ACHN (cell line): ENCODE measurements around the gene BICDL2.

Experiments
- DNase-seq: peaks from one replicate; pipeline ENCODE4 v3.0.0-alpha.2; 2015
- in situ Hi-C: cut with HindIII; loops from 2 replicates; pipeline ENCODE4 v1.10.0; 2017; ENCODE audit warnings: low sequenced_read_pairs, low pct_ligation_motif_present, low pct_unique_long_range_greater_than_20kb

Gene BICDL2

DNA sequence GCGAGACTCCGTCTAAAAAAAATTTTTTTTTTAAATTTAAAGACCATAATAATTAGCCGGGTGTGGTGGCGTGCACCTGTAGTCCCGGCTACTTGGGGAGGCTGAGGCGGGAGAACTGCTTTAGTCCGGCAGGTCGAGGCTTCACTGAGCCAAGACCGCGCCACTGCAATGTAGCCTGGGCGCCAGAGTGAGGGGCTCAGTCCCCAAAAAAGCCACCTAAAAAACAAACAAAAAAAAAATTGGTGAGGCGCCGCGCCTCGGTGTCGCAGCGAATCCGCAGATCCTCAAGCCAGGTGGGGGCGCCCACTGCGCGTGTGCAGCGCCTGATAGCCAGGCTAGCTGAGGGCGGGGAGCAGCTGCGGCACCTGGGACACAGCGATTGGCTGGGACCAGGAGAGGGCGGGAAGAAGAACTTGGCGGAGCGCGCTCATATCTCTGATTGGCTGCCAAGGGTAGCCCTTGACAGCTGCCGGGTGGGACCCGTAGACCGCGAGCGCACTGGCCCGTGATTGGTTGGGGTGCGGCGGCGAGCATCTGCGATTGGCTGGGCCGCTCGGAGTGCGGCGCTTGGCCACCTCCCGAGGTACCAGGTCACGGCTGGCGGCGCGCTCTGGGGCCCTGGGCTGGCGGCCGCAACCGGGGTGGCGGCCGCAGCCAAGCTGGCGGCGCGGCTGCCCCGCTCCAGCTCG lies 33.0 kb downstream of the BICDL2 start:
- peak; percentile 100 for DNase-seq
- in situ Hi-C loops = no loop called here

DNA sequence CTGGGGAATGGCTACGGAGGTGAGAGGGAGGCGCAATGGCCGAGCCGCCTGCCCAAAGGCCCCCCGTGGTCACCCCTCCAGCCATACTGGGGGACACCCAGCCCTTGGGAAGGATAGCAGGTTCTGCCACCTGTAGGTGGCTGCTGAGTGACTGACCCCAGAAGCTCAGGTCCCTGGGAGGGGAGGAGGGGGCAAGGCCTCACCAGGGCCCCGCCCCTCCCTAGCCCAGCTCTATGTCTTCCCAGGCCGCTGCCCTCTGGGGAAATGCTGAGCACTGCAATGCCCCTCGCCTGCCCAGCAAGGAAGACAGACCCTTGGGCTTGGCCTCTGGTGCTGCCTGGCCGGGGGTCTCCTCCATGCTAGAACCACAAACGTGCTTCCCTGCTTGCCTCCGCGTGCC lies 35.4 kb downstream of the BICDL2 start:
- in situ Hi-C loops = no loop called here
- no peak for DNase-seq

DNA sequence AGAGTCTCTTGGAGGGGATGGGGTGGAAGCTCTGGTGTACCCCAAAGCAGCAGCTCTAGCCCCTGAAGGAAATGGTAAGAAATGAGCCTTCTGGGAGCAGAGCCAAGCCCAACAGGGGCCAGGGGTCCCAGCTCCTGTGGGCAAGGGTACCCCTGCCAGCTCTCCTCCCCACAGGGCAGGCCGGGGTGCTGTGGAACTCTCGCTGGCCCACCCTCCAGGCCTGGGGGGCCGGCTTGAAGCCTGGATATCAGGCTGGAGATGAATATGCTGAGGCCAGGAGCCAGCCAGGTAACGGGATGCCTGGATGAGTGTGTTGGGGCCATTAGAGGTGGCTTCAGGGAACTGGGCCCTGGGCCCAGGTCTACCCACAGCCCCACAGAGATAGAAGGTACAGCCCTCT lies 36.2 kb downstream of the BICDL2 start:
- no peak for DNase-seq
- in situ Hi-C loops = no loop called here

DNA sequence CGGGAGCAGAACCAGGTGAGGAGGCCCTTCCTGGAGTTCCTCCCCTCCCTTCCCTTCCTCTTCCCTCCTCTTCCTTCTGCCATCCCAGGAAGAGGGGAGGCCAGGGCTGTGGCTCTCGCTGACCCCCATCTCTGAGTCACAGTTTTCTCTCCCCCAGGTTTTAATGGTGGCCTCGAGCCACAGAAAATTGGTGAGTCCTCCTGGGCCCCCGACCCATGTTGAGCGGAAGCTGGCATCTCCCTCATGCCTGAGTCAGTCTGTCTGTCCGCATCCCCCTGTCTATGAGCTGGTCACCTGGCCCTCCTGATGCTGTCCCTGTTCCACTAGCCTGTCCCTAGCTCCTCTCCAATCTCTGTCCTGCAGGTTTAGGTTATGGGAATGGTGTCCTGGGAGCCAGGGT lies 36.8 kb downstream of the BICDL2 start:
- DNase-seq = no peak
- in situ Hi-C loops = no loop called here

DNA sequence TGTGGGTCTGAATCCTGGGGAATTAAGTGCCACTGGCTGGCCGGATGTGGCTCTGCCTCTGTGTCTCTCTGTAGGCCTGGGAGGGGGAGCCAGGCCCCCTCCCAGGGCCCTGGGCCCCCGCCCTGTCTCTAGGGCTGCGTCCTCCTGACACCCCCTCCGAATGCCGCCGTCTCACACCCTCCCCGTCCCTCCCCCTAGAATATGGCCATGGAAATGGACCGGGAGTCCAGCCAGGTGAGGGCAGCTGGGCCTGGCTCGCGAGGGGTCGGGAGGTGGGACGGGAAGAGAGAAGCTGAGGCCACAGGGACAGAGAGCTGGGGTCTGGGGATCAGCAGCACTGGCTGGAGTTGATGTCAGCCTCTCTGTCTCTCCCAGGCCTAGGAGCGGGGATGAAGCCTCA lies 40.4 kb downstream of the BICDL2 start:
- in situ Hi-C loops = no loop called here
- no peak for DNase-seq

DNA sequence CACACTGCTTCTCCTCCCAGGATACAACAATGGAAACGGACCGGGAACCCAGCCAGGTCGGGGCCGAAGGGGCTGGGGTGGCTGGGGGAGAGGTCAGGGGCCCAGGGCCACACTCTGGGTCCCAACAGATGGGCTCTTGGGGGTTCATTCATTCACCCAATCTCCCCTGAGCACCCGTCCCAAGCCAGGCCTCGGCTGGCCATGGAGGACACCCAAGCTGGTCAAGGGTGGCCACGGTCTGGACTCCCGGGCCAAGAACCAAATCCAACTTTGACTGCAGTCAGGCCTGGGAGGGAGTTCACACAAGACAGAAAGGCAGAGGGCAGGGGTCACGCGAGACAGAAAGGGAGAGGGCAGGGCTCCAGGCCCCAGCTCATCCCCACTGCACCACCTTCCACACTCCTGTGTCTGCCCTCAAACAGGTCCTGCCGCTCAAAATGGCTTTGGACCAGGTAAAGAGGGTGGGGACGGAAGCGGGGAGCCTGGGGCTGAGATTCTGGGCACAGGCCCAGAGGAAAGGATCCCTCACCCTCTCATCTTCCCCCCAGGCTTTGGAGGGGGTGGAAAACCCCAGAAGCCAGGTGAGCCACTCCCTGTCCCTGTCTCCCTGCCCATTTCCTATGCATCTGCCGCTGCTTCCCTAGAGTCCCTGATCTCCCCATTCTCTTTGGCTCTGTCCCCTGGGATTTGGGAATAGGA lies 44.2 kb downstream of the BICDL2 start:
- in situ Hi-C loops = no loop called here
- DNase-seq = no peak

DNA sequence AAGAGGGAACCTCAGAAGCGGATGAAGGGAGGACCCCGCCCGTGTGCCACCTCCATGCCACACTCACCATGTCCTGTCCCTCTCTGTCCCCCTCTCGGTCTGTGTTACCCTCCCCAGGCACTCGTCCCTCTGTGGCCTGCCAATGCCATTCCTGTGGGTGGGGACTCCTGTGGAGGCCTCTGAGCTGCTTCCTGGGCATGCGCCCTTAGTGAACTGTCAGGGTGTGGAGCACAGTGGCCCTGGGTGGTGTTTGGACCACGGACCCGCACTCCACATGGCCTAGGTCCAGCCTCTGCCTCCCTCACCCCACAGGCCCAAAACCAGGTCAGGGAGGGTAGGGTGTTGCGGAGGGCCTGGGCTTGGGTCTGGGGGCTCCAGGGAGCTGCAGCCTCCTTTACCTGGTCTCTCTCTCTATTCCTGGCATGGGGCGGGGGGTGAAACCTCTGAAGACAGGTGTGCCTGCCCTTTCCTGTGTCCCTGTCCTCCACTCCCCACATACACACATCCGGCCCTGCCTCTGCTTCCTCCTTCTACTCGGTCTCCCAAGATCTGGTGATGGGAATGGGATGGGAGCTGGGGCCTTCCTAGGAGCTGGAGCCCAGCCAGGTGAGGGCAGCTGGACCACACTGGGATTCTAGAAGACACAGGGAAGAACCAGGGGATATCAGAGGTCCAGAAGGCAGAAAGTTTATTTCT lies 45.0 kb downstream of the BICDL2 start:
- no peak for DNase-seq
- in situ Hi-C loops = no loop called here

DNA sequence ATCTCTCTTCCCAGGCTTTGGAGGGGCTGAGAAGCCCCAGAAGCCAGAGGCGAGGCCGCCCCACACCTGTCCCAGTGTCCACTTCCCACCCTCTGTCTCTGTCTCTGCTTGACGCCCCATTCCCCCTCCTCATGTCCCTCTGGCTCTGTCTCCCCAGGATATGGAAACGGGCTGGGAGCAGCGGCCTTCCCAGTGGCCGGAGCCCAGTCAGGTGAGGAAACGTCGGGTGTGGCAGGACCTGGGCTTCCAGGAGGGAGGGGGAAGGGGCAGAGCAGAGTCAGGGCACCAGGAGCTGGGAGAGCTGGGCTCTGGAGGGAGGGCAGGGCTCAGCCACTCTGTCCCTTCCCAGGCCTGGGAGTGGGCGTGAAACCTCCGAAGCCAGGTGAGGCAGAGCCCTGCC lies 45.9 kb downstream of the BICDL2 start:
- DNase-seq = no peak
- in situ Hi-C loops = no loop called here

DNA sequence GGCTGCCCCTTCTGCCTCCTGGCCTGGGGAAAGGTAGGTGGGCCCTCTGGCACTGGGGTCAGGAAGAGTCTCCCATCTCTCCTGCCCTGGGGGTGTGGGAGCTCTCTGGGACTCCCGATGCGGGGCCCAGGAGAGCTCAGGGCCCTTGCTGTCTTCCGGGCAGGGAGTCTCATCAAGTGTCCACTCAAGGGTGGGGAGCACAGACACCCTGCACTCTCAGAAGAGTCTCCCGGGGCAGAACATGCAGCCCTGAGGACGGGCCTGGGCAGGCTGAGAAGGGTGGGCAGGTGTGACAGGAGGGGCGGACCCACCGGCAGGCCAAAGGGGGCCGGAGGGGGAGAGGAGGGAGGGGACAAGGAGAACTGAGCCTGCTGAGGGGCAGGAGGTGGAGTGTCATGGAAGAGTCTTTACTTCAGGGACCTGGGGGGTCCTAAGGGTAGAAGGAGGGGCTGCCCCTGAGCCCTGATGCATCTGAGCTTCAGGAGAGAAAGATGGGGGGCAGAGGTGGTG lies 48.1 kb downstream of the BICDL2 start:
- in situ Hi-C loops = no loop called here
- DNase-seq = no peak

DNA sequence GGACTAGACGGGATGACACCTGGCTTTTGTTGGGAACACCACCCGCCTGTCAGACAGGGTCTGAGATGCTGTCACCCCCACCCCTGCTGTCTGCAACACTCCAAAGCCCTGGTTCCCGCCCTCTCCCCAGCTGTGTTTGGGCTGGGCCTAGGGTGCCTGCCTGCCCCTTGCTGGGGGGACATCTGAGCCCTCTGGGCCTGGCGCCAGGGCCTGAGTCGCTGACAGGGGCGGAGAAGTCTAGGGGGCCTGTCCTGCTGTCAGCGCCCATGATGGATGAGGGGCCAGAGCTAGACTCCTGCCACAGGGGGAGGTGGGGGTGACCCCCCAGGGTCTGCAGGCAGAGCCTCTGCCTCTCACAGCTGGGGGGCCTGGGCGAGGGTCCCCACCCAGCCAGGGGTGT lies 48.9 kb downstream of the BICDL2 start:
- no peak for DNase-seq
- in situ Hi-C loops = no loop called here

DNA sequence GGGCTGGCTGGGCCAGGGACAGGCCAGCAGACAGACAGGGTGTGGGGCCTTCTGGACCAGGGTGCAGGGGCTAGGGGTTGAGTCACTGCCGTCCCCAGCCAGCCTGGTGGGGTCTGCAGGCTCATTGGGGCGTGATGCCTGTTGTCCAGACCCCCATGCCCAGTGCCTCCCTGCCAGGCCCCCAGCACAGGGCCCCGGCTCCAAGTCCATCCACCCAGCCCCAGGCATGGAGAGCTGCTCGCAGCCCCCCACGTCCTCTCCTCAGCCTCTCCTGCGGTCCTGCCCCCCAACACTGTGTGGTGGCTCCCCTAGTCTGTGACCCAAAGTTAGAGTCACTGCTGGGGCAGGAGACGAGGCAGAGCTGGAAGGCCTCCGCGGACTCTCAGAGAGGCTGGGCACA lies 49.5 kb downstream of the BICDL2 start:
- in situ Hi-C loops = no loop called here
- no peak for DNase-seq

DNA sequence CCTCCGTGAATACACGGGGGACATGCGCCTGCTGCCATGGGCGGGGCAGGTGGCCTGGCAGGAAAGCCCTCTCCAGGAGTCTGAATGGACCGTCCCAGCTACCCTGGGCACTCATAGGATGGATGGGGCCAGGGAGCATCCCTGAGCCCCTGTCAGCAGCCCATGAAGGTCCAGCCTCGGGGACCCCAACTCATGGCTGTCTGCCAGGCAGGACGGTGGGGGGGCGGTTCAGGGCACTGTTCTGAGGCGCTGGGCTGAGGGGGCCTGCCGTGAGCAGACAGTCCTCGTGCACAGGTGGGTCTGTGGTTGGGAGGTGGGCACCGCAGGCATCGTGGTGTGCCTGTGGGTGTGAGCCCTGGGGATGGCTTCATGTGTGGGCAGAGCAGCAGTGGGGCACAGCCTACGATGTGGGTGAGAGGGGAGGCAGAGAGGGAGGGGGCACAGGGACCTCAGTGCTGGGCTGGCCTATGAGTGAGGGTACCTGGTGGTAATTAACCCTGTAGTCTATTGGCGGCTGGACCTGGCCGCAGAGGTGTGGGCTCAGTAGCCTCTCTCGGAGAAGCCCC lies 50.0 kb downstream of the BICDL2 start:
- in situ Hi-C loops = no loop called here

DNA sequence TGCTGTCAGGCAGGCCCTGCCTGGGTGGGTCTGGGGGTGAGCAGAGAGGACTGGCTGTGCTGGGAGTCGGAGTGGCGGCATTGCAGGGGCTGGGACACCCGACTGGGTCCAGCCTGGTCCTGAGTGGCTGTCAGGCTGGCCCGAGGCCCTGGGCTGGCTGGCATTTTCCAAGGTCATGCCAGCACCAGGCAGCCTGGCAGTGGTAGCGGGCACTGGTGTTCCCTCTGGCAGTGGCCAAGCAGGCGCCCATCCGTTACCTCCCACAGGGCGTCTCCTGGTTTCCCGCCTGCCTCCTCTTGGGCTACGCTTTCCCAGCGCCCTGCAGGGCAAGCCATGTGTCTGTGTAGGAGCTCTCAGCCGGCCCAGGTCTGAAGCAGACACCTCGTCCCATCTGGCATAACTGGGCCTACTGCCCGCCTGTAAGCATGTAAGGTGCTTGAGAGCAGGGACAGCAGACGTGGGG lies 50.8 kb downstream of the BICDL2 start:
- DNase-seq = no peak
- in situ Hi-C loops = no loop called here

More for the DNA sequence above, 50.0 kb downstream of the BICDL2 start:
- no peak for DNase-seq

DNA sequence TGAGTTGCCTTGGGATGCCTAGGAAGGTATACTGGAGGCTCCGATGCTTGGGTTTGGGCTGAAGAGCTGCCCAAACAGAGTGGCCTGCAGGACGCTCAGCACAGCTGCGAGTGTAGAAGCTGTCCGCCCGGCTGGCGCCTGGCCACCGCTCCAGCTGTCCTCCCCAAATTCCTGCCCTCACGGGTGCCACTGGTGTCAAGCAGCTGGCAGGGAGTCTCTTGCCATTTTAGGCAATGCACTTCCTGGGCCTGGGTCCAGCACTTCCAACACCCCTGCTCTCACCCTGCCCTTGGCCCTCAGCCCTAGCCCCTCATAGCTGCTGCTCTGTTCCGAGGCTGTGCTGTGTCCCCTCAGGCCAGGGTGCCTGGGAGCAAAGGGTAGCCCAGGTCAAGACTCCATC lies 51.3 kb downstream of the BICDL2 start:
- in situ Hi-C loops = no loop called here
- DNase-seq = no peak

DNA sequence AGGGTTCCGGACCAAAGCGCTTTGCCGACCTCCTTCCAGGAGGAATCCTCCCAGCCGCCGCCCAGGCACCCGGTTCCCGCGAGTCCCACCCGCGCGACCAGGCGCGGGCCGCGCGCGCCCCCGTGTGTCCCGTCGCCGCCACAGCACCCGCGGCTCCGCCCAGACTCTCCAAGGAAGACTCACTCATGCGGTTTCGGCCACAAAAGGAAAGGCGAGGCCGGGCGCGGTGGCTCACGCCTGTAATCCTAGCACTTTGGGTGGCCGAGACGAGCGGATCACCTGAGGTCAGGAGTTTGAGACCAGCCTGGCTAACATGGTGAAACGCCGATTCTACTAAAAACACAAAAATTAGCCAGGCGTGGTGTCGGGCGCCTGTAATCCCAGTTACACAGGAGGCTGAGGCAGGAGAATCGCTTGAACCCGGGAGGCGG lies 53.0 kb downstream of the BICDL2 start:
- in situ Hi-C loops = no loop called here

DNA sequence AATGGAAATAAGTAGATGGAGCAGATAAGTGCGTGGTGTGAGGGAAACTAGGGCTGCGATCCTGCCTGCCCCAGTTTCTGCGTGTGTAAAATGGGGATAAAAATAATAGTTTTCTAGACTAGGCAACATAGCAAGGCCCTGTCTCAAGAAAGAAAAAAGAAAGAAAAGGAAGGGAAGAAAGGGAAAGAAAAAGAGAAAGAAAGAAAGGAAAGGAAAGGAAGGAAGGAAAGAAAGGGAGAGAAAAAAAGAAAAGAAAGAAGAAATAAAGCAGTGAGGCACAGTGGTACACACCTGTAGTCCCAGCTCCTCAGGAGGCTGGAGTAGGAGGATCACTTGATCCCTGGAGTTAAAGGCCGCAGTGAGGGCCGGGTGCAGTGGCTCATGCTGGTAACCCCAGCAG lies 54.3 kb downstream of the BICDL2 start:
- DNase-seq = no peak
- in situ Hi-C loops = no loop called here

More for the DNA sequence above, 53.0 kb downstream of the BICDL2 start:
- DNase-seq = peak; percentile 90

DNA sequence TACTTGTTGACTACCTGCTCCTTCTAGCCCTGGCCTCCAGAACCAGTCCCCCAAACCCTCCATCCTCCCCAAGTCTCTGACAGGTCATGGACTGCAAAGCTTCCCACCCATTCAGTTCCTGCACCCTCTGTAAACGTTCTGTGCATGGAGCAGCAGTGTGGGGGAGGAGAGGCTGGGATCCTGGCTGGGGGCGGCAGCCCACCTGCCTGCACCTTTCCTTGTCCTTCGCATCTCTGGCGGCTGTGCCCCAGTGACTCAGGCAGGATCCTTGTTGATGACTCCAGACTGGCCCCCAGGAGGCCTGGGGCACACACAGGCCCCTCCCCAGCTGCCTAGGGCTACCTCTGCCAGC lies 54.9 kb downstream of the BICDL2 start:
- DNase-seq = no peak
- in situ Hi-C loops = no loop called here

DNA sequence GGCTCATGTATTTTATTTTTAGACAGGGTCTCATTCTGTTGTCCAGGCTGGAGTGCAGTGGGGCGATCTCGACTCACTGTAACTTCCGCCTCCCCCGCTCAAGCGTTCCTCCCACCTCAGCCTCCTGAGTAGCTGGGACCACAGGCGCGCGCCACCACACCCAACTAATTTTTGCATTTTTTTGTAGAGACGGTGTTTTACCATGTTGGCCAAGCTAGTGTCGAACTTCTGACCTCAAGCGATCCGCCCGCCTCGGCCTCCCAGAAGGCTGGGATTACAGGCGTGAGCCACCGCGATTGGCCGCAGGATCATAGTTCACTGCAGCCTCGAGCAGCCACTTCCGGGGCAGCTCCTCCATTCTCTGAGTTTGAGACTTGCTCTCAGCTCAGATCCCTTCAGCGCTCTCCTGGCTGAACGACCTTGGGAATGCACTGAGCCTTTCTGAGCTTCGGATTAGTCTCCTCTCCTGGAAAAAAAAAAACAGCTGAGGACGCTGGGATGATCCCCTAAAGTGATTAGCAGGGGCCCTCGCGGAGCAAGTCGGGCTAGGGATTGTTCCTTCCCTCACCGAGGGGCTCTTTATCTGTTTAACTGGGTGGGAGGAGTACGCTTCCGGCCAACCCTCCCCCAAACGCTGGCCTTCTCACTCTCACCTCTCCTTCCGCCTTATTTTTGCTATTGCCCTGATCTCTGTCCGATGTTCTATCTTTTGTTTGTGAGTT lies 55.4 kb downstream of the BICDL2 start:
- in situ Hi-C loops = no loop called here
- no peak for DNase-seq
